ENCODE data around the gene GPBAR1. TPM values are rescaled to one million over a fixed set of nuclear protein-coding genes. Genes with fewer than 3 reads are reported as not detected.

Gene GPBAR1
- total RNA-seq, 1 donor from 2014 or later: 0.77 TPM

- Mint-ChIP-seq H3K4me1 (ENCODE audit: unreplicated experiment) (peaks cover 8% of the 10 kb centered on the region), H3K27ac (ENCODE audit: unreplicated experiment) (no peak overlapping the region), H3K4me3 (ENCODE audit: unreplicated experiment) (no peak overlapping the region), H3K36me3 (ENCODE audit: low read depth, unreplicated experiment) (peaks cover 63% of the 10 kb centered on the region), H3K27me3 (ENCODE audit: unreplicated experiment) (no peaks in the 10 kb centered on the region), H3K9me3 (ENCODE audit: unreplicated experiment) (no peaks in the 10 kb centered on the region)
- no peak for DNase-seq (ENCODE audit: low spot score)
- TF ChIP-seq CTCF (IDR thresholded peaks at IDR 0.05; ENCODE audit: unreplicated experiment): no peak
Measured at GRCh38 chr2:218229851-218230250, 31.0 kb upstream of the GPBAR1 start.

GRCh38 chr2:218230882-218231281 lies 29.9 kb upstream of the GPBAR1 start:
- Mint-ChIP-seq H3K4me3 (ENCODE audit: unreplicated experiment) (peak overlapping the region; percentile 74), H3K9me3 (ENCODE audit: unreplicated experiment) (no peaks in the 10 kb centered on the region), H3K36me3 (ENCODE audit: low read depth, unreplicated experiment) (peaks cover 60% of the 10 kb centered on the region), H3K27me3 (ENCODE audit: unreplicated experiment) (no peaks in the 10 kb centered on the region), H3K27ac (ENCODE audit: unreplicated experiment) (no peak overlapping the region), H3K4me1 (ENCODE audit: unreplicated experiment) (peaks cover 5% of the 10 kb centered on the region)
- TF ChIP-seq CTCF (IDR thresholded peaks at IDR 0.05; ENCODE audit: unreplicated experiment): peak; percentile 54
- DNase-seq (ENCODE audit: low spot score): no peak

GRCh38 chr2:218233543-218233942 lies 27.3 kb upstream of the GPBAR1 start:
- H3K27ac Mint-ChIP-seq (ENCODE audit: unreplicated experiment): no peak overlapping the region

GRCh38 chr2:218234521-218234920 lies 26.3 kb upstream of the GPBAR1 start:
- Mint-ChIP-seq H3K9me3 (ENCODE audit: unreplicated experiment) (no peaks in the 10 kb centered on the region), H3K4me1 (ENCODE audit: unreplicated experiment) (no peaks in the 10 kb centered on the region), H3K36me3 (ENCODE audit: low read depth, unreplicated experiment) (peaks cover 63% of the 10 kb centered on the region), H3K27ac (ENCODE audit: unreplicated experiment) (no peak overlapping the region), H3K27me3 (ENCODE audit: unreplicated experiment) (no peaks in the 10 kb centered on the region), H3K4me3 (ENCODE audit: unreplicated experiment) (no peak overlapping the region)
- no peak for TF ChIP-seq CTCF (IDR thresholded peaks at IDR 0.05; ENCODE audit: unreplicated experiment)
- DNase-seq (ENCODE audit: low spot score): no peak

More at GRCh38 chr2:218233543-218233942, 27.3 kb upstream of the GPBAR1 start:
- TF ChIP-seq CTCF (IDR thresholded peaks at IDR 0.05; ENCODE audit: unreplicated experiment): no peak
- H3K9me3 Mint-ChIP-seq (ENCODE audit: unreplicated experiment): no peaks in the 10 kb centered on the region
- peaks cover 62% of the 10 kb centered on the region for H3K36me3 Mint-ChIP-seq (ENCODE audit: low read depth, unreplicated experiment)
- H3K4me1 Mint-ChIP-seq (ENCODE audit: unreplicated experiment): peaks cover 4% of the 10 kb centered on the region
- no peak for DNase-seq (ENCODE audit: low spot score)
- H3K27me3 Mint-ChIP-seq (ENCODE audit: unreplicated experiment): no peaks in the 10 kb centered on the region
- no peak overlapping the region for H3K4me3 Mint-ChIP-seq (ENCODE audit: unreplicated experiment)

- Mint-ChIP-seq H3K4me3 (ENCODE audit: unreplicated experiment) (no peak overlapping the region), H3K4me1 (ENCODE audit: unreplicated experiment) (no peaks in the 10 kb centered on the region), H3K9me3 (ENCODE audit: unreplicated experiment) (no peaks in the 10 kb centered on the region), H3K36me3 (ENCODE audit: low read depth, unreplicated experiment) (peaks cover 63% of the 10 kb centered on the region), H3K27me3 (ENCODE audit: unreplicated experiment) (no peaks in the 10 kb centered on the region), H3K27ac (ENCODE audit: unreplicated experiment) (peak overlapping the region; percentile 42)
- no peak for DNase-seq (ENCODE audit: low spot score)
- no peak for TF ChIP-seq CTCF (IDR thresholded peaks at IDR 0.05; ENCODE audit: unreplicated experiment)
Measured at GRCh38 chr2:218235017-218235416, 25.8 kb upstream of the GPBAR1 start.

All from endothelial cell (in vitro differentiated cells).